ENCODE results near the gene LRTM2.

GRCh38 chr12:1865284-1865866 is 45.0 kb downstream of the LRTM2 start:
- TF ChIP-seq SUZ12 (IDR thresholded peaks at IDR 0.05) (no peak), TARDBP (IDR thresholded peaks at IDR 0.05) (no peak), NFRKB (IDR thresholded peaks at IDR 0.05) (no peak), FOXM1 (IDR thresholded peaks at IDR 0.05; ENCODE audit: borderline replicate concordance) (no peak), ARNT (IDR thresholded peaks at IDR 0.05) (no peak), ELF4 (IDR thresholded peaks at IDR 0.05) (no peak), FOXK2 (IDR thresholded peaks at IDR 0.05) (no peak), ZNF384 (IDR thresholded peaks at IDR 0.05) (no peak)
